Suppressor macrophage treated with lipopolysaccharide for 4 hours (primary cell): ENCODE measurements around the gene CDYL.

Experiments used
- DNase-seq: peaks from one replicate; pipeline ENCODE4 v3.0.0-alpha.2; 2020

Gene CDYL

DNA sequence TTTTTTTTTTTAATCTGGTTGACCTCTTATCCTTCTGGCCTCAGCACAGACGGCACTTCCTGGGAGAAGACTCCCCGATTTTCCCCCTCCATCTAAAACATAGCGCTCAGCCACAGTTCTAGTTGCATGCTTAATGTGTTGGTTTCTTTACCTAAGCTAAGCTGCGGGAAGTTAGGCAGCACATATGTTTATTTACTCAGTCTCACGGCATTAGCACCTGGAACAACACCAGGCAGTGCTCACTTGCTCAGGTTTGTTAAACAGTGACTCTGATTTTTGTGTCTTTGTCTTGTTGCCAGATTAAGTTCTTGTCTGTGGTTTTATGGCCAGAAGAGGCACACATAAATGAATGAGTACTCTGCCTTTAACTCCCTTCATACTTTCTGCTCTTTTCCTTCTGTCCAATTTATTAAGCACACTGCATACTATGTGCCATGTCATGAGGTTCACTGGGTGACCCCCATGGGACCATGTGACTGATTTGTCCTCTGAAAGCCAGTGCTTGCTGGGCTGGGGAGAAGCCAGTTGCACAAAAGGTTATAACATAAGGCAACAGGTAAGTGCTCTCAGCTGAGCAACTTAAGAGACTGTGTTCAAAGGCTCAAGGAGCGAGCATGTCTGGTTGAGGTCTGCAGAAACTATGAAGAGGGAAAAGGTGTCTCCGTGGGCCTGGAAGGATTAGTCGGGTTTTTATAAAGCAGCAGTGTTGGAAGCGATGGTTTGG lies 134.0 kb downstream of the CDYL start:
- no peak for DNase-seq

DNA sequence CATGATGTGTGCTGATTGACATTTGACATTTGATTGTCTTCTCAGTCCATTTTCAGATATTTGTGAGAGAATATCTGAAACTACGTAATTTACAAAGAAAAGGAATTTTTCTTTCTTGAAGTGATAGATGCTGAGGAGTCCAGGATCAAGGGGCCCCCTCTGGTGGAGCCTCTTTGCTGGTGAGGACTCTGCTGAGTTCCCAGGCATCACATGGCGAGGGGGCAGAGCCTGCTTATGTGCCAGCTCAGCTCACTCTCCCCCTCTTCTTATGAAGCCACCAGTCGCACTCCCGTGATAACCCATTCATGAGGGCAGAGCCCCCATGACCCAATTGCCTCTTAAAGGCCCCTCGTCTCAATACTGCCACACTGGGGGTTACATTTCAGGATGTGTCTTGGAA lies 136.4 kb downstream of the CDYL start:
- no peak for DNase-seq

DNA sequence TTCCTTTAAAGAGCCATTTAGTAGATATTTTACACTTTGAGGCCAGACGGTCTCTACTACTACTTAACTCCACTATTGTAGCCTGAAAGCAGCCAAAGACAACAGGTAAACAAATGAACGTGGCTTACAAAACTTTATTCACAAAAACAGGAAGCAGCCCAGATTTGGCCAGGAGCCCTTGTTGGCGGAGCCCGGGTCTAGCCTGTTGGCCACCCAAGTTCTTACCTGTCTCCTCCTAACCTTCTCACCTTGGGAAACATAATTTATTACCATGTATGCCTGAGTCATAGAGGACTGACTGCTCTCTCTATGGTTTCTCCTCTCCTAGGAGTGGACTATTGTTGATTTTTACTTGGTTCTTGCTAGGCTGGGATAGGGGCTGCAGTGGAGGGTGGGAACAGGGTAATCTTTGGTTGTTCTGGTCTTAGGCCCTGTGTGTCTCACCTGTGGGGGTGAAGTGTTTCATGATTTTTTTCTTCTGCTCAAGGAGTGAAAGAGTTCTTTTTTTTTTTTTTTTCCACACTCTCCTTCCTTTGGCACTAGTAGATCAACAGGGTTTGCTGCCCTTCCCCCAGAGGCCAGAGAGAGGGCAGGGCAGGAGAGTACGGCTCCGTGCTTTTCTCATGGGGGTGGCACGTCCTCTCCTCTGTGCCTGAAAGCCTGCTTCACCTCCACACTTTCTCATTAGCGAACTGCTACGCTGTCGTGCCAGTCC lies 137.7 kb downstream of the CDYL start:
- no peak for DNase-seq

DNA sequence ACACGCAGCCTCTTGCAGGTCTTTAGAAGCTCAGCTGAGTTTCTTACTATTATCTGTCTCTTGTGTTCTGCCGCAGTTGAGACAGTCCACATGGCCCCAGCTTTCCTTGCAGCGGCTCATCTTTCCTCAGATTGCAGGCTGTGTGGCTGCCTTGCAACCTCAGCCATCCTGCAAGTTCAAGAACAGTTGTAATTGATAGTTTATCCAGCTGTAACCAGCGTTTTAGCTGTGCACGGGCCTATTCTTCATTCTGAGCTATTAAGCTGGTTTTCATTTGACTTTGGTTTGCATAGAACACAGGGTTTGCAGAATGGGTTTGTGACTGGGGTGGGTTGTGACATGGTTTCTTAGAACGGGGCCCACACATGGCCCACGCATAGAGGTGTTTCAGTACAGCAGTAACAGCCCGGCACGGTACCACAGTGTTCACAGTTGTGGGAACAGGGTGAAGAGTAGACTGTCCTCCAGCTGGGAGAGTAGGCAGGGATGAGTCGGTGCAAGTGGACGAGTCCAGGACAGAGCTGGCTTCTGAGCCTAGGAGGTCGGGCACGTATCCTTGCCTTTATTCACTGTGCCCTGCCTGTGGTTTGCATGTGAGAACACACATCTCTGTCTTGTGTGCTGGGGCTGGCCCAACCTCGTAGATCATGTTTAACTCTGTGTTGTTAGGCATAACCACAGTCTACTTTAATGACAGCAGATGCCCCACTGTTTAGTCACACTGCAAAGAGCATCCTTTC lies 138.4 kb downstream of the CDYL start:
- no peak for DNase-seq

DNA sequence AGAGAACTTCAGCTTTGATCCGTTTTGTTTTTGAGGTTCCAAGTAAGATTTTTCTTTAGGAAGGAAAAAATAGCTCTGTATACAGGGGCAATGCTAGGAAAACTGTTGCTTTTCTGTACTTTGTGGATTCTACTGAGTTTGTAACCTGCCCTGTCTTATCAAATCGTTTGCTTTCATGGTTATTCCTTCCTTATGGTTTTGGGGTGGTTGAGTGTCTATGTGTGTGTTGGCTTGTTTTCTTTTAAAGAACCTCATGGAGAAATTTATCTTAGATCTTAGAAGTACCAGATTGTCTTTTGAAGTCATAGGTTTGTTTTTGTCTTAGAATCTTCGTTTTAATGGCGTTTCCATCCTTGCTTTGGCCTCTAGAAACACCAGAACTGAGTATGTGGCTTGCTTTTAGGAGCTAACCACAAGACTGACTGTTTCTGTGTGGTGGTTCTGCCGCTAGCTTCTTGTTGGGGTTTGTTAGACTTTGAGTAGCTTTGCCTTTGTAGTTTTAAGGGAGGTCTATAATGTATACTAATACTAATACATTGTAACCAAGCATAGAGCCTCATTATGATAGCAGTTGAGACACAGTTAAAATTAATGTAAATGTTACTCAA lies 140.9 kb downstream of the CDYL start:
- no peak for DNase-seq

DNA sequence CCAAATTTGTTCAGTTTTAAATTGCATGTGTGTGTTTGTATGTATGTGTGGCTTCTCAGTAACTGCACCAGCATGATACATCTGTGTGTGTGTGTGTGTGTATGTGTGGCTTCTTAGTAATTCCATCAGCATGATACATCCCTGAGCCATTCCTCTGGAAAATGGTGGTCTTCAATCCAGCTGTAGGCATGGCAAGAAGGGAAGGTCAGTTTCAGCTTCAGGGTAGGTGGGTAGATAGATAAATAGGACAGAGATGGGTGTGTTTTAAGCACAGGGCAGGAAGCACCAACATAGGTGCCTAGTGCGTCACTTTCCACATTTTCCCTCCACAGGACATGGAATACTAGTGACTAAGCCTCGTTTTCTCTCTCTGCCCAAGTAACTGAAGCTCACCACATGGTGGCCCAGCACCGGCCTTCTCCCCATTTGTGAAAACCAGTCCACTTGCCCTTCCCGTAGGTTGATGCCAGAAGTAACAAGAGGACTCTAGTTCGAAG lies 144.8 kb downstream of the CDYL start:
- DNase-seq, result no peak

DNA sequence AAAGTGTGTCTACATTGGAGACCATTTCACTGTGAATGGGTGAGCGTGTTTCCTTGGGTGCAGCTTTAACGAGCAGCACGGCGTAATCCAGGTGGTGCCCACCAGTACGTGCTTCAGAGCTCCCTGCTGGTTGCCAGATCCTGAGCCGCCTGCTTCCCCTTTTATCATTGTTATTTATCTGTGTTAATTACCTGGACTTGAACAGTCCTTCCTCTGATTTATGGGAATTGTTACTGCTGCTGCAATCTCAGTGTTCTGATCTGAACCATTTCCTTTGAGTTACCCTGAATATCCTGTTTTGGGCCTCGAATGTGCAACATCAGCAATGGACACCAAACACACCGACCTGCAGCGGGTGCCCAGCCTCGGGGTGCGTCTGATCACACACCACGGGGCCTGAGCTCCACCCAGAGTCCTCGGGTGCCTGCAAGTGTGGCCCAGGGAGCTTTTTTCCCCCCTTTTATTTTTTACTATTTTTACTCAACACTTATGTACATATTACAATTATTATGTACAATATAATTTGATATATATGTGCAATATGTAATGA lies 146.4 kb downstream of the CDYL start:
- DNase-seq, result no peak

DNA sequence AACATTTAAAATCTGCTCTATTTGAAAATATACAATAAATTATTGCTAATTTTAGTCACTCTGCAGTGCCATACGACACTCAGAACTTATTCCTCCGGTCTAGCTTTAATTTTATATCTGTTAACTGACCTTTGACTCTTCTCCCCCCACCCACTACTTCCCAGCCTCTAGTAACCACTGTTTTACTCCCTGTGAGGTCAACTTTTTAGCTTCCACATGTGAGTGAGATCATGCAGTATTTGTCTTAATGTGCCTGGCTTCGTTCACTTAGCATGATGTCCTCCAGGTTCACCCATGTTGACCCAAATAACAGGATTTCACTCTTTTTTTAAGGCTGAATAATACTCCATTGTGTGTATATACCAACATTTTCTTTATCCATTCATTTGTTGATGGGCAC lies 146.9 kb downstream of the CDYL start:
- DNase-seq, result peak; percentile 63

DNA sequence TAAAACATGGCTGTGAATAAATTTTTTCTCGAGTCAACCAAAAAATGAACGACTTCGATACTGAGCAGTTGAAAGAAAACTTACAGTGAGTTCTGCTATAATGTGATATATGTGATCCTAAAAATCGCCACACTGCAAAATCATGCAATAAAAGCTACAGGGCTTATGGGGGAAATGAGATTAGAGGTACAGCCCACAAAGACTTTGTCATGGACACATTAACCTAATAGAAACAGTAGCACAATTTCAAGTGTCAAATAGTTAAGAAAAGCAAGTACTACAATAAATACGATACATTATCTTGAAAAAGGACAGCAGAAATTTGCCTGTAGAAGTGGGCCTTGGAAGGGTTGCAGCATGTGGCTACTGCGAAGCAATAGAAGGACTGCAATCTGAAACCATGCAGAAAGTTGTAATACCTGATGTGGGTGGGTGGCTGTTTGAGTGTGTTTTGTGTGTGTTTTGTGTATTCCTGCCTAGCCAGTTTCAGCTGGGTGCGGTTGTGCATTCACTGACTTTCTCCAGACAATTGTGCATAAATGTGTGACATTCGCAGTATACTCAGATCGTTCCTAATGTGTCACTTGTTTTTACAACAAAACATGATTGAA lies 148.6 kb downstream of the CDYL start:
- DNase-seq, result no peak

DNA sequence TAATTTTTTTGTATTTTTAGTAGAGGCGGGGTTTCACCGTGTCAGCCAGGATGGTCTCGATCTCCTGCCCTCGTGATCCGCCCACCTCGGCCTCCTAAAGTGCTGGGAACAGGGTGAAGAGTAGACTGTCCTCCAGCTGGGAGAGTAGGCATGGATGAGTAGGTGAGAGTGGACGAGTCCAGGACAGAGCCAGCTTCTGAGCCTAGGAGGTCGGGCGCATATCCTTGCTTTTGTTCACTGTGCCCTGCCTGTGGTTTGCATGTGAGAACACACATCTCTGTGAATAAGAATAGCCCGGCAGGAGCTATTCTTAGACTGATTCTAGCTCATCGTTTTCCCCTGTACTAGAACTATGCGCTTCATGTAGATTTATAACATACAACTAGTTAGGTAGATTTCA lies 149.4 kb downstream of the CDYL start:
- no peak for DNase-seq

DNA sequence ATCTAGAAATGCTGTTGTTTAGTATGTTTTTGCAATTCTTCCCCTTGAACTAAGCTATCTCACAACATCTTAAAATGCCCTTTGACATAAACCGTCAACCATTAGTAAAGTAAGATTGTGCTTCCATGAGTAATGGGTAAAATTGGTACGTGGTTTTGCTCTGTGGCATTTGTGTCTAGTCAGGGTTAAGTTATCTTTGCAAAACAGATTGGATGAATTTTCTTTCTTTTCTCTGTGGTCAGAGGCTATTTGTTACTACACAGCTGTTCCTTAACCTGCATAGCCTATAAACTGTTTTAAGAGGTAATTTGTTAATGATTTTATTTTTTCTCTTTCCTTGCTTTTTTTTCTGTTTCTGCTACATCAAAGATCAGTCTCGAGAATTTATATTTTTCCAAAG lies 152.2 kb downstream of the CDYL start:
- DNase-seq, result no peak

DNA sequence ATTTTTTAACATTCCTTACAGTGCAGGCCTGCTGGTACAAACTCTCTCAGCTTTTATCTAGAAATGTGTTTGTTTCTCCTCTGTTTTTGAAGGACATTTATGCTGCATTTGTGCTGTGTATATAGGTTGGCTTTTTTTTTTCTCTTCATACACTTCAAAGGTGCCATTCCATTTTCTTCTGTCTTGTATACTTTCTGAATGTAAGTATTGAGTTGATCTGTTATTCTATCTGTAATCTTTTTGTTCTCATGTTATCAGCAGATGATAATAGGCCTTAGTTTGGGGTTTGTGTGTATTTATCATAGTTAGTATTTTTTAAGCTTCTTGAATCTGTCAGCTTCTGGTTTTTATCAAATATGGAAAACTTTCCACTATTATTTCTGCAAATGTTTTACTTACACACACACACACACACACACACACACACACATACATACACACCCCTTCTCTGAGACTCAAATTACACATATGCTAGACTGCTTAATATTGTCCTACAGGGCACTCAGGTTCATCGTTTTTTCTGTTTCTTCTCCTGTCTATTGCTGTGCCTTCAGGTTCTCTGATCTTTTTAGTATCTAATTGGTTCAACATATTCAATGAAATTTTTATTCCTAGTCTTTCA lies 153.0 kb downstream of the CDYL start:
- DNase-seq, result no peak

DNA sequence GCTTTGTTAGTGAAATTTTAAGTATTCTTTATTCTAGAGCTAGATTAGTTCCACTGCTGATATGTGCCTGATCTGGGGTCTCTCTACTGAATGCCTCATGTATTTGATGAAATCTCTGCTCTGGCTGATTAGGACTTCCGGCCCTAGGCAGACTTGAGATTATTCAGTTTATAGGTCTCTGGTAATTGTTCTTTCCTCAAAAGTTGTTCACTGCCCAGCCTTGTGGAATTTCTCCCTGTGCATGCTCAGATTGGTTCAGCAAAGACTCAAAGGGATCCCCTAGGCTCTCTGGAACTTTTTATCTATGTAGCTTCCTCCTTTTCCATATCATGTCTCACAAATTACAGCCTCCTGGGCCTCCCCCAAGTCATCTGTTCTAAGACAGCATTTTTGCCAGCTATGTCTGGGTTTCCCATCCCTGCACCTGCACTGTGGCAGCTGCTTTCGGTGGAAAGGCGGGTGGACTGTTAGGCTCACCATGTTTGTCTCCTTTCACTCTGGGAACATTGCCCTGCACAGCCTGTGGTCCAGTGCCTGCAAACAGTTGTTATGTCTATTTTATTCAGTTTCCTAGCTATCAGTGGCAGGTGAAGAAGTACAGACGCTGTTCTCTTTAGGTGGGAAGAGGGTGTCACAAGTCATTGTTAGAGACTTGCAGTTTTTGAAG lies 154.0 kb downstream of the CDYL start:
- DNase-seq, result no peak

DNA sequence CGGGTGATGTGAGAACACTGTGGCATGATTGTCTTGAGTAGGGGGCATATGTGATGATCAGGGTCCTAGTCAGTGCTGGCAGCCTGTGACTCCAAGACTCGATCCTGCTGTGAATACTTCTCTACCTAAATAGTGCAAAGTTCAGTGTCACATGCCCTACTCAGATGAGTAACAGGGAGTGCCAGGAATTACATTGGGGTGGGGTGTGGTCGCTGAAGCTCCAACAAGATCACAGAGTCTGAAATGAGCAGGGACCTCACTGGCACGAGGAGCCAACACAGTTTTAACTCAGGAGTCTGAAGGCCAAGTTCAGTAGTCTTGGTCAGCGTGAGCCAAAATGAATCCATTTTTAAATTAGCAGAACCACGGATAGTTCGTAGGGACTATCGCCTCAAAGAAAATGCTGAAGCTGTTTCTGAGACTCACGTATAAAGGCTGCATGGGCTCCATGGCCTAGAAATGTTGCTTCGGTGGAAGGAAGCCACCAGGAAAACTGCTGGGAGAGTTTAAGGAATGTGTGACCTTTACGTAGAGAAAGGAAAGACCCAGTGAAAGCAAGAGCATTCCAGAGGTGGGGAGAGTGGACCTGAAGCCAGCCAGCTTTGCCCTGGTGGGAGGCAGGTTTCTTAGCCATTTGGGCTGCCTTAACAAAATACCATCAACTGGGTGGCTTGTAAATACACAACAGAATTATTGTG lies 155.5 kb downstream of the CDYL start:
- no peak for DNase-seq

DNA sequence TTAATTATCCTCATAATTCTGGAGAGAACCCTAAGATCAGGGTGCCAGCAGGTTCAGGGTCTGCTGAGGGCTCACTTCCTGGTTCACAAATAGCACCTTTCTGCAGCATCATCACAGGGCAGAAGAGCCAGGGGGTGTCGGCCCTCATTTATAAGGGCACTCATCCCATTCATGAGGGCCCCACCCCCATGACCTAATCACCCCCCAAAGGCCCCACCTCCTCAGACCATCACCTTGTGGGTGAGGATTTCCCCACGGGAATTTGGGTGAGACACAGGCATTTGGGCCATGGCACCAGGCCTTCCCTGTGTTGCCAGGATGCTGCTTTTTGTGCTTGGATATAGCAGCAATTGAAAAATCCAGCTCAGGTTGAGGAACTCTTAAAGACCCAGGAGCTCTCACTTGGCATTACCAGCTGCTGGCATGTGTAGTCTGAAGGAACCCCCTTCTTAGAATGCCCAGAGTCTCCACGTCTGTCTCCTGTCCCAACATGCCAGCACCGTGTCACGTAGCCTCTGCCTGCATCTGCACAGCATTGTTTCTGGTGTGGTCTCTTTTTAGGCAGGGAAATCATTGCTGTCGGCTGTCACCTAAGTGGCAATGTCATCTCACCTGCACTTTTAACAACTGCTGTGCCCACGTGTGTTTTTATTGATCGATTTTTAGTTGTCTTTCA lies 156.2 kb downstream of the CDYL start:
- DNase-seq, result no peak

DNA sequence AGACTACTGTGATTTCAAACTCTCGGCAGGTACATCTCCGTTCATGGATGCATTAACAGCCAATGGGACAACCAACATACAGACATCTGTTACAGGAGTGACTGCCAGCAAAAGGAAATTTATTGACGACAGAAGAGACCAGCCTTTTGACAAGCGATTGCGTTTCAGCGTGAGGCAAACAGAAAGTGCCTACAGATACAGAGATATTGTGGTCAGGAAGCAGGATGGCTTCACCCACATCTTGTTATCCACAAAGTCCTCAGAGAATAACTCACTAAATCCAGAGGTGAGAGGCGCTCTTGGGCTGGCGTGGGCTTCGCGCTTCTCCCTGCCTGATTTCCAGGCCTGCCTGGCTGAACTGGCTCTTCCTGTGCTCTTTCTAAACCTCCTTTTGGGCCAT lies 159.3 kb downstream of the CDYL start:
- DNase-seq, result no peak

DNA sequence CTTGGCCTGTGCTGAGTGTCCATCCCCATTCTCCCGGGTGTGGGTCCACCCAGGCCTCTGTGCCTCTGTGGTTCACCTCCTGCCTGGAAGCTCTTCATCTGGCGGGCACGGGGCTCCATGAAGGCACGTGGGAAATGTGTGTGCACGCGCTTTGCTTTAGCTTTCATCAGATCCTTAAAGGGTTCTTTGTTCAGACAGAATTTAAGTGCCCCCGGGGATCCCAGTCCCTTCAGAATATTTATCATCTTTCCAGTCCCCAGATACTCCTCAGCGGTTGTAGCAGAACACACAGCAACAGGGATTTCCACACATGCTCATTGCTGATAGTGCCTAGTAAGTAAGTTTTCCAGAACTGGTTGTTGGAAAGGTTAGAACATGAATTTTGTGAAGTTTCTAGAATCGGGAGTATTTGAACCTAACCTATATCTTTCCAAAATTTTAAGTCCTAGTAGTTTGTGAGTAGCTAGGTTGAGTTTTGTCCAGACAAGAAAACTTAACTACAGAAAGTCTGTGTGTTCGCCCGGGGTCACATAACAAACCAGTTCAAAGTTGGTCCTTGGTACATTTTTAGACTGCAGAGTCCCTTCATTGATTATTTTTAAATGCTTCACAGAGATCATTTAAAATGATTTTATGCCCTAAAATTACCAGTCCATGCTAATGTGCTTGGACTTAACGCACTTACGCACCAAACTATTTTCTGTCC lies 159.9 kb downstream of the CDYL start:
- DNase-seq, result no peak

DNA sequence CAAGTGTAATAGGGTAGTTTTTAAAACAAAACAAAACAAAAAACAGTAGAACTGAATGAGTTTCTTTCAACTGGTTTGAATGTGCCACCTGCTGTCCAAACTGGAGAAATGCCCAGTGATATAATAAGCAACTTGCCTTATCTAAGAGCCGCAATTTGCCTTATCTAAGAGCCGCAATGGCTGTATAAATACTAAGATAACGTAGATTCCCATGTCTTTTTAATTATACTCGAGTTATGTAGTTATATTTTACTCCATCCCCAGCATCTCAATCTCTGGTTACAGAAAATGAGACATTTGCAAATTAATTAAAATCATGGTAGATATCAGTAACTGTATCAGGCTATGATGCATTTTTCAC lies 160.5 kb downstream of the CDYL start:
- DNase-seq, result peak; percentile 55

DNA sequence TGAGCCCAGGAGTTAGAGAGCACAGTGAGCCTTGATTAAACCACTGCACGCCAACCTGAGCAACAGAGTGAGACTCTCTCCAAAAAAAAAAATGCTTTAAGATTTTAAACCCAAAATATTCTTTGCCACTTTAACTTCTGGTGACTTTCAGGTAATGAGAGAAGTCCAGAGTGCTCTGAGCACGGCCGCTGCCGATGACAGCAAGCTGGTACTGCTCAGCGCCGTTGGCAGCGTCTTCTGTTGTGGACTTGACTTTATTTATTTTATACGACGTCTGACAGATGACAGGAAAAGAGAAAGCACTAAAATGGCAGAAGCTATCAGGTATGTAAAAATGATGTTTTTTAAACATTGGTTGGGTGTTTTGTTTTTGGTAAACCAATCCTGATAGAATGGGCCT lies 161.2 kb downstream of the CDYL start:
- no peak for DNase-seq

DNA sequence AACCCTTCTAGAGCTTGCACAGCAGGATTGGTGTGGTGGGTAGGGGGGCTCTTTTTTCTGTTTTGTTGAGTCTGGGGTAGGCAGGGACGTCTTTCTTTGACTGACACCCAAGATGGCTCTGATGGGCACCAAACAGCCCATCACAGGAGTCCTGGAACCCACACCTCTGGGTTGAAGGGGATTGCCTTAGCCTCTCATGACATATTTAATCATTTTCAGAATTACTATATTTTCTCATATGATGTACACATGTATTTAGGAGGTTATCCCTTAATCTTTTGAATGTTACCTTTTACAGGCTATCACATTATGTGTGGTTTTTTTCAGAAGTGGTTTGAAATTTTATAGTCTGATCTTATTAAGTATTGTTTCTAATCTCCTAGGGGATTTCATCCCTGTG lies 163.0 kb downstream of the CDYL start:
- no peak for DNase-seq
